Cerebellar cortex (tissue), 1 donor: ENCODE measurements around the gene THSD4.
"Not testable (repeated sequence)": the region's sequence is repeated elsewhere in the genome, so short reads cannot be mapped to it uniquely, and the experiment has no call there.

Experiments
- DNase-seq: peaks from one replicate; pipeline ENCODE4 v3.0.0-alpha.2; 2015; ENCODE audit warnings: low spot score

THSD4 gene

GRCh38 chr15:71716990-71717389, 601.7 kb downstream of the THSD4 start:
- no peak for DNase-seq

- no peak for DNase-seq
Observed at GRCh38 chr15:71718116-71718910, 603.0 kb downstream of the THSD4 start.

- no peak for DNase-seq
Observed at GRCh38 chr15:71723344-71723743, 608.1 kb downstream of the THSD4 start.

- DNase-seq, result not testable (repeated sequence)
Observed at GRCh38 chr15:71725207-71725955, 610.1 kb downstream of the THSD4 start.

- no peak for DNase-seq
Observed at GRCh38 chr15:71728881-71729280, 613.6 kb downstream of the THSD4 start.

GRCh38 chr15:71729319-71729718, 614.0 kb downstream of the THSD4 start:
- no peak for DNase-seq

- peak; percentile 31 for DNase-seq
Observed at GRCh38 chr15:71730277-71731144, 615.2 kb downstream of the THSD4 start.

- no peak for DNase-seq
Observed at GRCh38 chr15:71732636-71733035, 617.4 kb downstream of the THSD4 start.

- DNase-seq, result no peak
Observed at GRCh38 chr15:71733122-71733521, 617.9 kb downstream of the THSD4 start.

GRCh38 chr15:71734709-71735384, 619.6 kb downstream of the THSD4 start:
- no peak for DNase-seq

- no peak for DNase-seq
Observed at GRCh38 chr15:71735385-71735757, 620.1 kb downstream of the THSD4 start.

GRCh38 chr15:71736286-71736947, 621.1 kb downstream of the THSD4 start:
- DNase-seq, result no peak

GRCh38 chr15:71737761-71738160, 622.5 kb downstream of the THSD4 start:
- no peak for DNase-seq

GRCh38 chr15:71739355-71739754, 624.1 kb downstream of the THSD4 start:
- no peak for DNase-seq

- DNase-seq, result no peak
Observed at GRCh38 chr15:71742964-71743363, 627.7 kb downstream of the THSD4 start.

GRCh38 chr15:71743861-71744382, 628.7 kb downstream of the THSD4 start:
- DNase-seq, result peak; percentile 58

GRCh38 chr15:71746719-71747118, 631.4 kb downstream of the THSD4 start:
- no peak for DNase-seq

GRCh38 chr15:71747128-71748083, 632.1 kb downstream of the THSD4 start:
- no peak for DNase-seq

- DNase-seq, result no peak
Observed at GRCh38 chr15:71748293-71748718, 633.0 kb downstream of the THSD4 start.

- no peak for DNase-seq
Observed at GRCh38 chr15:71749500-71749899, 634.2 kb downstream of the THSD4 start.
